Measurements from ENCODE around the gene SAFB. TPM values are rescaled to one million over a fixed set of nuclear protein-coding genes. Genes with fewer than 3 reads are reported as not detected.

The SAFB gene
- 47.0 and 57.0 TPM in 2 replicates for total RNA-seq (2014; rRNA removed; shearing (Covaris generic))

DNA sequence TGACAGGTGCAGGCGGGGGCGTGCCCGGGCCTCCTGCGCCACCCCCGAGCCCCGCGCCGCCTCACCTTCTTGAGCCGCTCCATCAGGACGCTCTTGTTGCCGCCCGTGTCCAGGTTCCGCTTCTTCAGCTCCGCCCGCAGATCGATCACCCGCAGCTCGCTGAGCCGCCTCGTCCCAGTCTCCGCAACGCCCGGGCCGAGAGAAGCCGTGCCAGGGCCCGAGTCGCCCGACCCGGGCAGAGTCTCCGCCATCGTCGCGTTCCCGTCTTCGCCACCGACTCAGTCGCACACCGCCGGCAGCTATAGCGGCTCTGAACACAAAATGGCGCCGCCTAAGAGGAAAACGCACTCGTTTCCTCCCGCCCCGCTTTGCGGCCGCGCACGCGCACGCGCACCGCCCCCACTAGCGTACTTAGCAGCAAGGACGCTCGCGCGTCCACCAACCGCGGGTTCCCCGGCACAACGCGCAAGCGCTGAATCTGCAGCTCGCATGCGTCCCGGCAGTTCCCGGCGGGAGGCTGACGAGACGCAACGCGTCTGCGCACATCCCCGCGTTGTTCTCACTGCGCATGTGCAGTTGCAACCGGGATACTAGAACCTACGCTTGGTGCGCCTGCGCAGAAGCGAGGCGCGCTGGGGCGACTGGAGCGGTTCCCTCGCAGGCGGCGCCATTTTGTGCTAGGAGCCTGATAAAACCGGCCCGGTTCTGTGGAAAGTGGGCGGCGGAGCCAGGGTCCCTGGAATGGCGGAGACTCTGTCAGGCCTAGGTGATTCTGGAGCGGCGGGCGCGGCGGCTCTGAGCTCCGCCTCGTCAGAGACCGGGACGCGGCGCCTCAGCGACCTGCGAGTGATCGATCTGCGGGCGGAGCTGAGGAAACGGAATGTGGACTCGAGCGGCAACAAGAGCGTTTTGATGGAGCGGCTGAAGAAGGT lies at the start of gene SAFB, which contains the start of gene SAFB2:
SAFB (plus strand) TSS at position 619 of the 932 bp plus-strand sequence; CDS start at position 742, 123 bp downstream.
SAFB2 (minus strand) TSS at position 312 of the 932 bp plus-strand sequence; CDS start at position 251, 61 bp downstream.
- peak; percentile 100 for DNase-seq (ENCODE audit: low read depth)

DNA sequence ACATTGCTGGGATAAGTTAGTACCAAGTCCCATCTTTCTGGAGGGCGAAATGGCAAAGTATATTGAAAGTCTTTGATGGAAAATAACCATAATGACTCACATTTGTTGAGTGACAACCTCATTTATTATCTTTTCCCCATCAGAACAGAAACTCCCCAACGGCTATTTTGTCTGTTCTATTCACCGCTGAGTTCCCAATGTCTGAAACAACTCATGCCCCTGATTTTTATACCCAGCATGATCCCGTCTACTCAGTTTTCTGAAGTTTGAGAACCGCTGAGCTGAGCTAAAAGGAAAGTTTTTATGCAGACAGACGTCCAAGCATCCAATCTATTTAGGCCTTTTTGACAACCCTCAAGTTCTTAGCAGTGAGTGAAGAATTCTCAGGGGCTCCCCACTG lies 47.3 kb upstream of the SAFB start:
- DNase-seq (ENCODE audit: low read depth): no peak

DNA sequence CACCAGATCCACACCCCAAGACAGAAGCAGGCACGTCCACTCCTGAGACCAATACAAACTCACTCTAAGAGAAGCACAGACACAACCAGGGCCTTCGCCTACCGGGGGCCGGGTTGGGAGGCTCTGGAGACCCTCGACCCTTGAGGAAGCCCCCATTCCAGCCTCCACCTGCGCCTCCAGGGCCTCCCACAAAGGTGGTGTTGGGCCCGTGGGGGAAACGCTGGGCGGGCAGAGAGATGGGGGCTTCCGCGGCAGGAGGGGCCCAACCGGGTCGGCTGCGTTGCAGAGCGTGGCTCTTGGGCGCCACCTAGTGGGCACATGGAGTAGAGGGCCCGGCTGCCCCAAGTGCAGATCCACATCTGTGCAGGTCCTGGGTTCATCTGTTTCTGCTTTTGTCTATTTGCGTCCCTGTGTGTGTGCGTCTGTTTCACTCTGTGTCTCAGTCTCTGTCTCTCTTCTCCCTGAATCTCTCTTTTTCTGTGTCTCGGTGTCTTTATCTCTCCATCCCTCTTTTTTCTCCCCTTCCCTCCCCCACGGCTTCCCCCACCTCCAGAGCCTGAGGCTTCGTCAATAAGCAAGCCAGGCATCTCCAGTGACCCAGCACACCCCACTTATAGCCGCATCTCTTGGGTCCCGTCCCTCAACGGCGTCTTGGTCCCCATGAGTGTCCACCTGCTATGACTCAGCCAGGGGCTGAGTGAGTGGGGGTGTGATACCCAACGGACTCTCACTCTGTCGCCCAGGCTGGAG lies 44.6 kb upstream of the SAFB start:
- DNase-seq (ENCODE audit: low read depth): peak; percentile 67

DNA sequence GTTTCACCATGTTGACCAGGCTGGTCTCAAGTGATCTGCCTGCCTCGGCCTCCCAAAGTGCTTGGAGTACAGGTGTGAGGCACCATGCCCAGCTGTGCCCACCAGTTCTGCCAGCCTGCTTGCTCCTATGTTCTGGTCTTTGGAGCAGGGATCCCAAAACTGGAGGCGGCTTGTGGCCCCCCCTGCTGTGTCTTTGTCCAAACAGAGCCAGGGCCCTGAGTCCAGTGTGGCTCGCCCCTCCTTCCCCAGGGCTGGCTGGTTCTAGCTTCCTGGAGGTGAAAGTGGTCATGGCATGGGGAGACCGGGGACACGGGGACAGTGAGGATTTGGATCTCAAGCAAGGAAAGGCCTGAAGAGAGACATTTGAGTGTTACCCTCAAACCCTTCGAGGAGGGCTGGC lies 43.6 kb upstream of the SAFB start:
- no peak for DNase-seq (ENCODE audit: low read depth)

DNA sequence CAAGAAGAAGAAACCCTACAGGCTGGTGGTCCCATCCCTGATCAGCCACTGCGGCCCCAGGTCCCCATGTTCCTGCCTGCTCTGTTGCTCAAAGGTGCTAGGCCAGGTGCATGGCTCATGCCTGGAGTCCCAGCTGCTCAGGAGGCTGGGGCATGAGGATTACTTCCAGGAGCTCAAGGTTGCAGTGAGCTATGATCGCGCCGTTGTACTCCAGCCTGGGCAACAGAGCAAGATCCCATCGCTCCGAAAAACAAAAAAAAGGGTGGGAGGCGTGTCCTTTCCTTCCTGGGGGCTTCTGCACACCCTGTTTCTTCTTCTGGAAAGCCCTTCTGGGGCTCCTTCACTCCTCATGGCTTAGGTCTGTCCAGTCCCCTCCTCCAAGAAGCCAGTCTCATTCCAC lies 43.2 kb upstream of the SAFB start:
- no peak for DNase-seq (ENCODE audit: low read depth)

DNA sequence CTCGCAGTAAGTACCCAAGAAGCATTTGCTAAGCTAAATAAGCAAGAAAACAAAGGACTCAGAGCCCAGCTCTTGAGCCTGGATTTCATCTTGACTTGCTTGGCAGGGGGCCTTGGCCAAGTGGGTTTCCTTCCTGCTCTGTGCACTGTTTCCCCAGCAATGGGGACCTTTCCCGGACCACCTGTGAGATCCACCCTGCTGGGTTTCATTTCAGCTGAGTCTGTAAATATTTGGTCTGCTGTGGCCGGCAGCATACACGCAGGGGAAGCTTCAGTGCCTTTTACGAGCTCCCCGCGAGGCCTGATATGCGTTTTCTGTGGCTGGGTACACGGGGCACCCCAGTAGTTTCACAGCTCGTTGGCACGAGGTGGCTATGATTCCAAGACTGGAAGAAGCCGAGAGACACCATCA lies 42.7 kb upstream of the SAFB start:
- no peak for DNase-seq (ENCODE audit: low read depth)

DNA sequence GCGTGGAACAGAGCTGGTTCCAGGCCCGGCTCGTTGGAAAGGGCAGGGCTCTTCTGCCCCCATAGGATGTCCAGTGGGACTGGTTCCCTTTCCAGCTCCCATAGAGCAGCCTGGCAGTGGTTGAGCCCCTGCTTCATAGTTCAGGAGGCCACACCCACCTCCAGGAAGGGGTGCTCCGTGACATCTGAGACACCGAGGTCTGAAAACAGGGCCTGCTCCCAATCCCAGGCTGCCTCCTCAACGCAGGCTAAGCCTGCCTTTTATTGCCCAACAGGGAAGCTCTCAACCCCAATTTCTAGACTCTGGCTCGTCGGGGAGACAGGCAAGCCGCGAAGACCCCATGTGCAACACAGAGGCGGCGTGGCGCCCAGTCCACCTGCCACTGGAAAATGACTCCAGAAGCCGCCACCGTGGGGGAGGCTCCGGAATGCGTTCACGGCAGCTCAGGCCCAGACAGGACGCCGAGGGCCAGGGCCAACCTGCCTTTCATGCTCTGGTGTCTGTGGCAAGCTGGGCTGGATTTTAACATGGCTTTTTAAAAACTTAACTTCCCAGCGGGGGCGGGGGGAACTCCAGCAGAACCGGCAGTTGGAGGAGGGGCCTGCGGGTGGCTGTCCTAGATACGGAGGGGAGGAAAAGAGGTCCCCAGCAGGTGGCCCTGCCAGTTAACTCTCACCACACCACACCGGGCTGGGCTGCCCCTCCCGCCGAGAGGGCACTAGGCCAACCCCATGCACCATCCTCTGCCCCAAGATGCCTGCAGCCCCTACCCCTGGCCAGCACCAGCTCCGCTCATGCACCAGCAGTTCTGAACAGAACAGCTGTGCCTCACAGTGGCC lies 37.2 kb upstream of the SAFB start:
- no peak for DNase-seq (ENCODE audit: low read depth)

DNA sequence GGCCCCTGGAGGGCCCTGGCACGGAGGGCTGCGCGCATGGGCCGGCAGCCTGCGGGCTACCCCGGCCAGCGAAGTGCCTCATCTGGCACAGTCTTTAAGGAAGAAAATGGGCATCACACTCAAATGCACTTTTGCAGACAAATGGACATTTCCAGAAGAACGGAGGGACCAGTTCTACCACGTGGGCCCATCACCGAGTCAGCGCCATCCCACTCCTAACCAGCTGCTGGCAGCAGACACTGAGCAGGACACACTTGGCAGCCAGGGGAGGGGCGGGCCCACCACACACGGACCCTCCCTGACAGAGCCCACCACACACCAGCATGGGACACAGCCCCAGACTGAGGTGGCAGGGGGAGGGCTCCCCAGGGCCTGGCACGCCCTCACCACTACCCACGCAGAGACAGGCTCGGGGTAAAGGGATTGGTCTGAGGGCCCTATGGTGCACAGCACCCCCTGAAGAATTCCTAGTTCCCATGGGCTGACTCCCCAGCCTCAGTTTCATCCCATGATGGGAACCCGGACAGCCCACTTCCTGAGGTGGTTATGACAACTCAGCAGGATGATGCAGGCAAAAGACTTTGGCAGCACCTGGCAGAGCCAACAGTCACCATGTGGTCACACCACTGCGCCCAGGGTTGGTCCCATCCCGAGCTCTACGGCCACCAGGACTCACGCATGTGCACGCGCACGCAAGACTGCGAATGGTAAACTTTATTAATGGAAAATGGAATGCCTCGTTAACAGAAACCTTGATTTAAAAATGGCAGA lies 36.4 kb upstream of the SAFB start:
- no peak for DNase-seq (ENCODE audit: low read depth)

DNA sequence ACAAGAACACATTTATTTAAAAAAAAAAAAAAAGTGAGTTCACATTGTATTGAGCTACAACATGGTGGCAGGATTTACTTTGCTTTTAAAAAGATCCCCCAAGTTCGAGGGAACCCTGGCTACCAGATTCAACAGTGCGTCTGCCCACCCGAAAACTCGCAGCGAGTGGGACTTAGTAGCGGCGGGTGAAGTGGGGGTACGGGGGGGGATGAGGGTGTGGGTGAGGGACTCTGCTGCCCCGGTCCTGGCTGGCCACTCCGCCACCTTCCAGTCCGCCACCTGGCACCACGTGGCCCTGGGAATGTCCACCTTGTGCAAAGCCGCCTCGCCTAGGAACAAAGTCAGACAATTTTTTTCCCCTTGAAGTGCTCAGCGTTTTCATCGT lies 35.8 kb upstream of the SAFB start:
- DNase-seq (ENCODE audit: low read depth): no peak

DNA sequence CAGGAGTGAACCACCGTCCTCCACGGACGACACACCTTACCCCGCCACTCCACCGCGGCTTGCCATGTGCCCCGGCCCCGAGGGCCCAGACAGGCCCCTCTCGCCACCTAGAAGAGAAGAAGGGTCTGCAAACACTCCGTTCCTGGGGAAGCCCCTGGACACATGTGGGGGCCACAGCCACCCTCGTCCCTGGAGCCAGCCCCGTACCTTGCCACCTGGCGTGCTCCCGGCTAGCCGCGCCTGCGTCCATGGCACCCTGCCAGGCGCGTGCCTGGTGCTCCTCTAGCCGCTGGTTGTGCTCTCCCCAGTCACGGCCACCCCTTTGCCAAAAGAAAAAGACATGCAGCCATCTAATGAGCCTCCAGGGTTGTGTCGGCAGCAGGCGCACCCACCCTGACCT lies 35.2 kb upstream of the SAFB start:
- DNase-seq (ENCODE audit: low read depth): no peak

DNA sequence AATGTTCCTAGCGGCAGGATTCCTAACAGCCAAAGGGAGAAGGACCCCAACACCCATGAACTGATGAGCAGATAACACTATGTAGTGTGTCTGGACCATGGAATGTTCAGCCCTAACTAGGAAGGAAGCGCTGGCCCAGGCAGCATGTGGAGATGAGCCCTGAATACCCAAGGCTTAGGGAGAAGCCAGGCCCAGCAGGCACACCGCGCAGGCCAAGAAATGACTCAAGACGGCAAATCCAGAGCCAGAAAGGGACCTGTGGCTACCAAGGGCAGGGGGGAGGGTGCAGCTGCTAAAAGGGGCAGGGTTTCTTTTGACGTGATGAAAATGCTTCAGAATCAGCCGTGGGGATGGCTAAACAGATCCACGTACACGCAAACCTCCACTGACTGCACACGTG lies 34.4 kb upstream of the SAFB start:
- no peak for DNase-seq (ENCODE audit: low read depth)

DNA sequence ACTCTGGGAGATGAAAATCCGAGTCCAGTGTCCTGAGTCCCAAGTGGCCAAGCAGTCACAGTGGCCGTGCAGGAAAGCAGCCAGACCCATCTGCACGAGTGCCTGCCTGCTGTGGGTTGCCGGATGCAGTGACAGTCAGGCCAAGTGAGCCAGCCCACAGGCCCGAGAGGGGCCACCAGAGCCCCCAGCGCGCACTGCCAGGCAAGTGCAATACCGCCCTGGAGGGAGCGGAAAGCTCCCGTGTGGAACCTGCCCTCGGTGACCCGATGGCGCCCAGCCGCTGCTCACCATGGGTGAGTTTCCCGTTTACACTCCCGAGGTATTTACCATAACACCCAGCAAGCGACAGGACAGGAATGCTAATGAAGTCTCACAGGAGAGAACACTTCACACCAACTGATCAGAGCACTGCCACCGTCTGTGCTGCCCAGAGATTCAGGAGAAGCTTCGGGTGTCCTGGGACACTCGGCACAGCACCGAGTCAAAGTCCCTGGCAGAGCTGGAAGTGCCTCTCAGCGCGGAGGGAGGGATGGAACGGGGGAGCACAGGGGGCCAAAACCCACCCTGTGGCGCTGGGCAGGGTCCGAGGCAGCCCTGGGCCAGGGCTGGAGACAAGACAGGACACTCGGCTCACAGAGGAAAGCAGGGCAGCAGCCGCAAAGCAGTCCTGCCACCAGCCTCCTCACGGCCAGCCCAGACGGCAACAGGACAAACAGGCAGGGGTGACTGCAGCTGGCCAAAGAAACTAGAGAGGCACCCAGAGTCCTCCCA lies 33.8 kb upstream of the SAFB start:
- no peak for DNase-seq (ENCODE audit: low read depth)

DNA sequence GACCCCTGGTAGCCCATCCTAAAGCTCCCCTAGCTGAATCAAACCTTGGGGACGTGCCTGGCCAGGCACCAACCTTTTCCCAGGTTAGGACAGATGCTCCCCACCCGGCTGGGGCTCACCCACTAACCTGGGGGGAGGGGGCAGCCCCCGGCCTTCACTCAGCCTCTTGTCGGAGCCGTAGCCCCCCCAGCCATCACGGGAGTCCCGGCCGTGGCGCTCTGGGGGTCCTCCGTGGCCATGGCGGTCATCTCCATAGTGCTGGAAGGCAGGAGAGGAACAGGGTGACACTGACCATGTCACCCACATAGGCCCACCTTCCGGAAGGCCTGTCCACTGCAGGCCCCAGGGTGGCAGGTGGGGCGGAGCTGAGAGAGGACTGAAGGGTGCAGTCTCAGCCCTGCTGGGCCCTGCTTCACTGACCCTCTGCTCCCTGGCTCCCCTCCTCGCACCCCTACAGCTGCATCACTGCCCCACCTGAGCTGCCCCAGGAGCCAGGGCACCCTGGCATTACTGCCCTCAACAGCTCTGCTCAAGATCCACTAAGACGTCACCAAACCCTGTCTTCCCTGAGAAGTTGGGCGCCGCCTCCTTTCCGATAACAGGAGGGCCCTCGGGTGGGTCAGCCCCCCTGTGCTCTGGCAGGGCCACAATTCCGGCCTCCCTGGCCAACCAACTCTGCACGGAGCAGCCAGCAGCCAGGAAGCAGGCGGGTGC lies 32.6 kb upstream of the SAFB start:
- DNase-seq (ENCODE audit: low read depth): no peak

DNA sequence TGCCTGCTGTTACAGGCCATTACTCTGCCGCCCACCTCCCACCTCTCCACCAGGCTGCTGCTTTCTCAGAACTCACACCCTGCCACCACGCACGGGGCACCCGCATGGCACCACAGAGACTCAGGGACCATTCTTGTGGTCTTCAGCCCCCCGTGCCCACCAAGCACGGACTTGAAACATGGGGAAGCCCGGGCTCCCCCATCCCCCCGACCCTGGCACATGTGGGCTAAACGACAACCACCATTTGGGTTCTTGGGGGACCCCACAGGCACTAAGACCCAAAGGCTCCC lies 32.1 kb upstream of the SAFB start:
- no peak for DNase-seq (ENCODE audit: low read depth)

DNA sequence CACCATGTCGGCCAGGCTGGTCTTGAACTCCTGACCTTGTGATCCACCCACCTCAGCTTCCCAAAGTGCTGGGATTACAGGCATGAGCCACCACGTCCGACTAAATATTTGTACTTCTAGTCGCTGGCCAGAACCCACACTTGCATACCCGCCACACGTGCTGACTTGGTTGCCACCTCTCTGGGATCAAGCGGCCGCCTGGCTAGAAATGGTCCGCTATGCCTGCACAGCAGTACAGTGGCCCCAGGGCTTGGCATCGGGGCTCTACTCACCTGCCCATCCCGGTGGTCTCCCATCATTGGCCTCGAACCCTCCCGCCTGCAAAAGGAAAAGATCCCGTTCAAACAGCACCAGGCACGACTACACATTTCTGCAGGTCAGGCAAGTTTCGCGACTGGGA lies 31.4 kb upstream of the SAFB start:
- no peak for DNase-seq (ENCODE audit: low read depth)

DNA sequence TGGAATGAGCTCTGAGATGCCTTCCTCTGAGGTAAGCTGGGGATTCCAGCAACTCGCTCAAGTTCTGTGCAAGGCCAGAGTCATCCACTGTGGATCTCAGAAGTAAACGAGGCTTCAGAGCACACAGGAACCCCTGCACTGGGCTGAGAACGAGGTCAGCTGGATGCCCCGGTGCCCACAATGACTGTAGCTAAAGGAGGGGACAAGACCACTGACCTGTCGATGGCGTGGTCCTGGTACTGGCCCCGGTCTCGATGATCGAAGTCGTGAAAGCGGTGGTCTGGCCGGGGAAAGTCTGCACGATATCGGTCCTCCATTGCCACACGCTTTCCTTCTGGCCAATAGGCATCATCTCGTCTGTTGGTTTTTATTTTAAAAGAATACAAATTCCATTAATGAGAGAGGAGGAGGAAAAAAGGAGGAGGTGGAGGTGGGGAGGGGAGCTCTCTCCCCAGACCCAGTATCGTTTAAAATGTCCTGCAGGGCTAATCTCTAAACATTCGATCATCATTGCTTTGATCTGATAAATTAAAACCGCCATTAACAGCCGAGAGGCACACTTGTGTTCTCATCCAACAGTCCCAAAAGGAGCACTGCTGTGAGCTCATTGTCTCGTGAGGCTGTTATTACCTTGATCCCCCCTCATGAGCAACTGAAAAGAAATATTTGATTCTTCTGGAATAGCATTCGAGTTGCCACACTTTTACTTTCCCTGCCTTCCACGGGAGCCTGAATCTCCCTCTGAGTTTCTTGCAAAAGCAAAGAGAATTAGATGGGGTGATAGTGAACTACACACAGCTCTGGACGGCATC lies 30.1 kb upstream of the SAFB start:
- no peak for DNase-seq (ENCODE audit: low read depth)

DNA sequence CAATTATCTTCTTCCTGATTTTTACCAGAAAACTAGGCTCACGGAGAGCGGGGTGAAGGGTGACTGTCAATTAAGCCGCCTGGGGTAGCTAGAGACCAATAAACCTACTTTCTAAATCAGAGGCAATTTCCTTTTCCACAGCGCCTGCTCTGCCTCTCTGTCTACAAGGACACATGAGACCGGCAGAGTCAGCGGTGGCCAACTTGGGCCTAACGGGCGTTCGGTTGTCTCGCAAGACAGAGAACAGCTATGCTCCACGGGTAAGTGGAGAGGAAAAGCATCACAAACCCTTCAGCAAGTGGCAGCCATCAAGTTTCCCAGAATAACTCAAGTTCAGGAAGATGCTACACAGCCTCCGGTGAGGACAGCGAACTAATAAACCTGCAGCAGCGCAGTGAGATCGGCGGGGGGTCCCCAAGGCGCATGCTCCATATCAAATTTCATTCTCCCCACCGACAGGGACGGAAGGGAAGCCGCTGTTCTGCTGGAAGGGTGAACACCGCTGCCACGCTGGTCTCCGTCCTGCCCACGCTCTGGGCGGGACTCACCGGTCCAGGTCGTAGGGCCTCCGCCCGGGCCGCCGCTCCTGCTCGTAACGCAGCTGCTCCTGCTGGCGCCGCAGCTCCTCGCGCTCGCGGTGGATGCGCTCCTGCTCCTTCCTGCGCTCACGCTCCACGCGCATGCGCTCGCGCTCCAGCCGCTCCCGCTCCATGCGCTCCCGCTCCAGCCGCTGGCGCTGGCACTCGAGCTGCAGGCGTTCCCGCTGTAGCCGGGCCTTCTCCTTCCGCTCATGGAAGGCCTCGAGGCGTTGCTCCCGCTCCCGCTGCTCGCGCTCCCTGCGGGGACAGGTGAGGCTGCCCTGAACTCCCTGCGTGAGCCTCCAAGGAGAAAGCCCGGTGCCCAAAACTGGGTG lies 29.3 kb upstream of the SAFB start:
- no peak for DNase-seq (ENCODE audit: low read depth)

DNA sequence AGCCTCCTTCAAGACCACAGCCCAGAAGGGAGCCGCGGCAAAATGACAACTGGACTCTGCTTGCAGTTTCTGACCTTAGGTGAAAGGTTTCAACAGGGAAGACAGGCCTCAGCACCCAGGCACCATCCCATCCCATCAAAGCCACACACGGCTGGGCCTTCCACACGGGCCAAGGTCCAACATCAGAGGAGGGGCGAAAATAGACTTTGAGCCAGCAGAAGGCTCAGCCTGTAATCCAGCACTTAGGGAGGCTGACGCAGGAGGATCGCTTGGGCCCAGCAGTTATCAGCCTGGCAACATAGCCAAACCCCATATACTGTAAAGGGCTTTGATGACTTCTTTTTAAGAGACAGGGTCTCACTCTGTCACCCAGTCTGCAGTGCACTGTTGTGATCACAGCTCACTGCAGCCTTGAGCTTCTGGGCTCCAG lies 28.3 kb upstream of the SAFB start:
- no peak for DNase-seq (ENCODE audit: low read depth)
